HCT116 (cell line): Measurements from ENCODE around the gene OLFML2B.

Source experiments
- ATF3 ChIP-seq: IDR thresholded peaks from 2 replicates; pipeline ENCODE4 v1.6.1; 2012
- CBX3 ChIP-seq: IDR thresholded peaks from 2 replicates; pipeline ENCODE4 v1.6.1; 2012; ENCODE audit warnings: low read depth
- CTCF ChIP-seq, 3 experiments: fragments of 200-600 bp in 1 of 3; sonication (generic) in 1 of 3; IDR thresholded peaks in 2 of 3; conservative IDR thresholded peaks in 1 of 3; 2 replicates each; pipeline ENCODE4 v1.5.1; 2012 to 2017; ENCODE audit warnings: low read depth in 2 of 3, low read length in 2 of 3, antibody characterized with exemption in 1 of 3, borderline replicate concordance in 1 of 3, control low read depth in 1 of 3, mild to moderate bottlenecking in 1 of 3, mixed read lengths in 1 of 3, mixed run types in 1 of 3, moderate library complexity in 1 of 3; ENCODE audit not compliant: insufficient read depth in 1 of 3
- EZH2 ChIP-seq: fragments of 200-600 bp; sonication (generic); IDR thresholded peaks from 2 replicates; pipeline ENCODE4 v1.6.1; 2017; ENCODE audit warnings: antibody characterized with exemption, mixed run types
- JUND ChIP-seq: IDR thresholded peaks from 2 replicates; pipeline ENCODE4 v1.6.1; 2012
- POLR2A ChIP-seq: IDR thresholded peaks from 2 replicates; pipeline ENCODE4 v1.7.0; 2011; ENCODE audit warnings: borderline replicate concordance; ENCODE audit not compliant: insufficient read depth, insufficient read length; ENCODE audit errors: extremely low read depth
- POLR2AphosphoS5 ChIP-seq: IDR thresholded peaks from 2 replicates; pipeline ENCODE4 v1.6.1; 2011; ENCODE audit warnings: mild to moderate bottlenecking, low read depth, low read length, moderate library complexity
- RAD21 ChIP-seq: IDR thresholded peaks from 2 replicates; pipeline ENCODE4 v1.6.1; 2012; ENCODE audit warnings: low read depth, mild to moderate bottlenecking
- REST ChIP-seq: IDR thresholded peaks from 2 replicates; pipeline ENCODE4 v1.6.1; 2012; ENCODE audit warnings: low read depth
- SIN3A ChIP-seq: IDR thresholded peaks from 2 replicates; pipeline ENCODE4 v1.6.1; 2012; ENCODE audit warnings: low read depth
- TCF7L2 ChIP-seq: IDR thresholded peaks from 2 replicates; pipeline ENCODE4 v1.7.0; 2011; ENCODE audit warnings: borderline replicate concordance, inconsistent platforms; ENCODE audit not compliant: insufficient read depth, insufficient read length; ENCODE audit errors: extremely low read depth
- YY1 ChIP-seq: IDR thresholded peaks from 2 replicates; pipeline ENCODE4 v1.6.1; 2011; ENCODE audit warnings: low read length, low read depth, moderate library complexity, mild to moderate bottlenecking; ENCODE audit not compliant: insufficient replicate concordance; ENCODE audit errors: extremely low read depth

GRCh38 chr1:161988413-161988812 is 35.3 kb downstream of the OLFML2B start:
- TF ChIP-seq CTCF (IDR thresholded peaks at IDR 0.05 in 2 of 3, conservative IDR thresholded peaks at IDR 0.05 in 1 of 3; ENCODE audit: borderline replicate concordance in 1 of 3, insufficient read depth in 1 of 3, low read depth in 2 of 3, low read length in 2 of 3), result no peak
- no peak for TF ChIP-seq REST
- no peak for TF ChIP-seq POLR2AphosphoS5
- no peak for TF ChIP-seq RAD21
- TF ChIP-seq EZH2, result no peak
- no peak for TF ChIP-seq POLR2A
- TF ChIP-seq SIN3A, result no peak
- TF ChIP-seq YY1, result no peak
- TF ChIP-seq TCF7L2, result no peak
- TF ChIP-seq ATF3, result no peak
- no peak for TF ChIP-seq CBX3
- TF ChIP-seq JUND, result no peak
